LoVo (cell line): ENCODE data around the gene NCAPD3.
"Not testable (repeated sequence)": the region's sequence is repeated elsewhere in the genome, so short reads cannot be mapped to it uniquely, and the experiment has no call there.

Experiments used
- DNase-seq: peaks from one replicate; pipeline ENCODE4 v3.0.0-alpha.2; 2016; ENCODE audit warnings: low spot score

Gene NCAPD3

GRCh38 chr11:134224710-134225664 lies 1.2 kb upstream of the NCAPD3 start:
- peak; percentile 43 for DNase-seq

- no peak for DNase-seq
Observed at GRCh38 chr11:134223121-134223520, 646 bp downstream of the NCAPD3 start.

- DNase-seq = no peak
Observed at GRCh38 chr11:134216816-134217215, 7.0 kb downstream of the NCAPD3 start.

DNA sequence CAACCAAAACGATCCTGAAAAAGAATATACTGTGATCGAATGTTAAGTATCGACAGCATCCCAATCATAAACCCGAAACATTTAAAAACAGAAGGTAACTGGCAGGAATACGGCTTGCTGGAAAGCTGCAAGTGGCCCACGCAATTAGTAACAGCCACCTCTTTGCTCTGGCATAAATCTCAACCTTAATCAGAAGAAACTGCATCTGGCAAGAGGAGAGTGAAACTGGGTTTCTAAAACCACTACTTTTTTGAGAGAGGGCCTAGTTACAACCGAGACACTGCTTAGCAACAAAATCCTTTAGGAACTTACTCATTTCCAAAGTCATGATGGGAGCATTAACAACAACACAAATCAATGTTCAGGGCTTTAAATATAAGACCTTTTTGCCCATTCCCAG lies 7.9 kb downstream of the NCAPD3 start:
- DNase-seq = no peak

DNA sequence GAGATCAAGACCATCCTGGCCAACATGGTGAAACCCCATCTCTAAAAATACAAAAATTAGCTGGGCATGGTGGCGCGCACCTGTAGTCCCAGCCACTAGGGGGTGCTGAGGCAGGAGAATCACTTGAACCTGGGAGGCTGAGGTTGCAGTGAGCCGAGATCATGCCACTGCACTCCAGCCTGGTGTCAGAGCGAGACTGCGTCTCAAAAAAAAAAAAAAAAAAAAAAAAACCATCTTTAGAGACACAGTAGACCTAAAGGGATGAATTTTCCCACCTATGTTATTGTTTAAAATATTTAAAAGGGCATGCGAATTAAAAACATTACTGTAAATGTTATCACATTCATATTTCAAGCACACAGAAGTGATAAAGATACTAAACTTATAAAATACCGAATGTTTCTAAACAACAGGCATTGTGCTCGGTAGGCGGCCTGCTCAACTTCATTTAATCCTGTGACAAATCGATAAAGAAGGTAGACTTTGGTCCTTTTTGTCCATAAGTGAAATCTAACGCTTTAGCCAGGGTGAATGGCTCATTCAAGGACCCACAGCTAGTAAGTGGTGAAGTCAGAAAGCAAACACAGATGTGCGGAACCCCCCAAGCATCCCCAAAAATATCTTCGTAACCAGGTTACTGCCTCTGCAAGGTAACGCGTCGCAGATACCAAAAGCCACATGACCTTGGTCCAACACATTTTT lies 16.1 kb downstream of the NCAPD3 start:
- DNase-seq = no peak

- DNase-seq = no peak
Observed at GRCh38 chr11:134206185-134206584, 17.6 kb downstream of the NCAPD3 start.

DNA sequence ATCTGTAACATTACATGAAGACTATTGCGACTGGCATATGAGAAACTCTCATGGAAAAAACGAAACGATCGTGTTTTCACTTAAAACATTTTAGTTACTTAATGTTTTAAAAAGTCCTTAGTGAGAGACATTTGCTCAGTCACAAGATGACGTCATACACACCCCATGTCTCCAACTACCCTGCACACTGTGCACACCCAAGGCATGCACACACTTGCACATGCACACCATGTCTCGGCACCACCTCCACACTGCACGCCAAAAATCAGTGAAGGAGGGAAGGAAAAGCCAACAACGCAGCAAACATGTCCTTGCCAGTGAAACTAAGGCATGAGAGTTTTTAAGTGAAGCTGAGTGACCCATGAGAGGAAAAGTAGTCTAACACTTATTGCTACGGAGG lies 18.0 kb downstream of the NCAPD3 start:
- no peak for DNase-seq

DNA sequence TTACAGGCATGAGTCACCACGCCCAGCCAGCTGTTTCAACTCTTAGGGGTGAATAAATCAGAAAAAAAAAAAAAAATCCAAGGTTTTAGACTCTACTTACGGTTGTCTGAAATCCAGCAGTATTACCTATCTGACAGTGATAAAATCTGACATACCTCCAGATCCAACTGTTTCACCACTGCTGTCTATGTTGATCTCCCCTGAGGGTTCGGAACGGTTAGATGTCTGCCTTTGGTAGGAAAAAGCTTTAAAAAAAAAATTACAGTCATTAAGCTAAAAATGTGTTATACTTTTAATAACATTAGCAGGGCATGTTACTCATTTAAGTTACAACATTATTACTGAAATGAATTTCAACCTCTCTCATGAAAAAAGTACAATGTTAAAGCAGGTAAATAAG lies 21.1 kb downstream of the NCAPD3 start:
- DNase-seq = no peak

DNA sequence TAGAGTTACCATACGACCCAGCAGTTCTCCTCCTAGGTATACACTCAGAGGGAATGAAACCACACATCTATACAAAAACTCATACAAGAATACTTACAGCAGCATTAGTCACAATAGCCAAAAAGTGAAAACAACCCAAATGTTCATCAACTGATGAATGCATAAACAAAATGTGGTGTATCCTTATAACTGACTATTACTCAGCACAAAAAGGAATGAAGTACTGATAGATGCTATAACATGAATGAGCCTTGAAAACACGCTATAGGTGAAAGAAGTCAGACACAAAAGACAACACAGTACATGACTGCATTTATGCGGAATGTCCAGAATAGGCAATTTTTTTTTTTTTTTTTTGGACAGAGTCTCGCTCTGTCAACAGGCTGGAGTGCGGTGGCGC lies 23.1 kb downstream of the NCAPD3 start:
- DNase-seq = no peak

GRCh38 chr11:134199531-134199930 lies 24.2 kb downstream of the NCAPD3 start:
- DNase-seq = no peak

GRCh38 chr11:134196756-134197155 lies 27.0 kb downstream of the NCAPD3 start:
- DNase-seq = no peak

- not testable (repeated sequence) for DNase-seq
Observed at GRCh38 chr11:134188092-134188491, 35.7 kb downstream of the NCAPD3 start.

GRCh38 chr11:134181707-134182106 lies 42.1 kb downstream of the NCAPD3 start:
- no peak for DNase-seq

DNA sequence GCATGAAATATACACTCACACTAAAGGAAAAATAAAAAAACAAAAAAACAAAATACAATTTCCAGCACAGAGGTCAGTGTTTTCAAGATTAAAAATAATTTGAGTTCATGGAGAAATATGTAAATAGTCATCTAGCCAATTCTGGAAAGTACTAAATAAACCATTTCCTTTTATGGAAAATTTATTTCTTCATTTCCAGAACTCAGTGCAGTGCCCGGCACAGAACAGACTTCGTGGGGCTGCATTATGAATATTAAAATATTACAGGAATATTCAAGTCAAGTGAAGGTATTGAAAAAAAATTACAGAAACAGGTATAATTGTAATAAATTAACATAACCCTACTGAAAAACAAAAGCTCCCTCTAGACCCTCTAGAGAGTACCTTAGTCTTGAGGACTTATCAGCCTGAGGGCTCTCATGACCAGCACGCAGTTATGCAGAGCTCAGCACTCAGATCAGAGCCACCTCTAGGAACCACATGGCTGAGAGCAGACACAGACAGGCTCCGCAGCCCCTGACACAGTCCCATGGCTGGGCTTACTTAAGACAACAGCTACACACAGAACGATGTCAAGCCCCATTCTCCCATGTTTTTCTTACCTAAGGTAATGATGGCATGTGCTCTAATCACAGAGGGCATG lies 45.6 kb downstream of the NCAPD3 start:
- no peak for DNase-seq

- no peak for DNase-seq
Observed at GRCh38 chr11:134176284-134176683, 47.5 kb downstream of the NCAPD3 start.

DNA sequence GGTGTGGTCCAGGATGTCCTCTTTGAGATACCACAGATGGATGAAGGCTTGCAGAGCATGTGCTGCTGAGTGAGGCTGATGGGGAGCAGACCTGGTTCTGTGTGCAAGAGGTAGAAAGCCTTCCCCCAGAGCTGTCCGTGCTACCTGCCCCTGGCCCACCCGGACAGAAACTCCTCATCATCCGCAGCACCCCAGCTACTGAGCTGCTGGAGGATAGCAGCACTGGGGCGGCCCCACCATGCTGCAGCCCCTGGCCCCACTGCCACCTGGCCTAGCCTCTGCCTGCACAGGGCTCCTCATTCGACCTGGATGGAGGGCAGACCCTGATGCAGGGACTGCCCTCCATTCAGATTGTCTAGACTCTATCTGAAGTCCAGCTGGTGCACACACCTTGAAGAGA lies 50.5 kb downstream of the NCAPD3 start:
- no peak for DNase-seq

DNA sequence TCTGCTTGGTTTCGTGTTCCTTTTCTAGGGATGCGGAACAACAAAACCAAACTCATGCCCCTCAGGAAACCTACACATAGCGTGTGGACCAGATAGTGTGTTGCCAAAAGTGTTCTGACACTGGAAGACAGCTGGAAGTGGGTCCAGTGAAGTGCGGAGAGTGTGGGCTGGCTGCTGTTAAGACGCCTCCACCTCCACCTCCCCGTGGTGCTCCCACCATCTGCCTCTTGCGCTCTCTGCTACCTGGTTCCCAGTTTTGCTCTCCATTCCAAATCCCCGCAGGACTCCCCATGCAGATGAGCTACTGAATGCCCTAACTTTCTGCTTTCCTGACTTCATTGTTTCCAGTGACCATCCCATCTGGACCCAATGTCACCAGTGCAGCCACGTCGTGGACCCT lies 51.8 kb downstream of the NCAPD3 start:
- no peak for DNase-seq

GRCh38 chr11:134170919-134171281 lies 52.9 kb downstream of the NCAPD3 start:
- no peak for DNase-seq

- DNase-seq = no peak
Observed at GRCh38 chr11:134170177-134170918, 53.4 kb downstream of the NCAPD3 start.

DNA sequence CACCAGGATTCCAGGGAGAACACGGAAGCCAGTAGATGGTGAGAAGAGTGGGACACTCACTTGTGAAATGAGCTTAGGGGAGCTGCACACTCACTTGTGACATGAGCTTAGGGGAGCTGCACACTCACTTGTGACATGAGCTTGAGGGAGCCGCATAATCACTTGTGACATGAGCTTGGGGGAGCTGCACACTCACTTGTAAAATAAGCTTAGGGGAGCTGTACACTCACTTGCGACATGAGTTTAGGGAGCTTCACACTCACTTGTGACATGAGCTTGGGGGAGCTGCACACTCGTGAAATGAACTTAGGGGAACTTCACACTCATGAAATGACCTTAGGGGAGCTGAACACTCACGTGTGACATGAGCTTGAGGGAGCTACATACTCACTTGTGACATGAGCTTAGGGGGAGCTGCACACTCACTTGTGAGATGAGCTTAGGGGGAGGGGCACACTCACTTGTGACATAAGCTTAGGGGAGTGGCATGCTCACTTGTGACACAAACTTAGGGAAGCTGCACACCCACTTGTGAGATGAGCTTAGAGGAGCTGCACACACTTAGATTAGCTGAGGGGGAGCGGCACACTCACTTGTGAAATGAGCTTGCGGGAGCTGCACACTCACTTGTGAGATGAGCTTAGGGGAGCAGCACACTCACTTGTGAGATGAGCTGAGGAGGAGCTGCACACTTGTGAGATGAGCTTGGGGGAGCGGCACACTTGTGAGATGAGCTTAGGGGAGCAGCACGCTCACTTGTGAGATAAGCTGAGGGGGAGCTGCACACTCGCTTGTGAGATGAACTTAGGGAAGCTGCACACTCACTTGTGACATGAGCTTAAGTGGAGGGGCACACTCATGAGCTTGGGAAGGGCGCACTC lies 59.0 kb downstream of the NCAPD3 start:
- no peak for DNase-seq

GRCh38 chr11:134159652-134160051 lies 64.1 kb downstream of the NCAPD3 start:
- no peak for DNase-seq
